Kidney (tissue), 14 donors: ENCODE data around the gene HAND2. TPM values are rescaled to one million over a fixed set of nuclear protein-coding genes. Genes with fewer than 3 reads are reported as not detected.

Experiments
- DNase-seq, 5 donors: peaks; one replicate each; pipeline ENCODE4 v3.0.0-alpha.2; 2013 to 2020
- FAIRE-seq: peaks from 2 replicates; lab custom pipeline; 2012; peaks lifted over from hg19 to GRCh38; lab: Jason Lieb, UNC
- H3K27ac ChIP-seq, 2 donors: one replicate each; pipeline ENCODE4 v1.7.0; 2013; ENCODE audit warnings: low read depth in 2 of 2, low read length in 2 of 2, inconsistent platforms in 1 of 2
- H3K27me3 ChIP-seq: one replicate; pipeline ENCODE4 v1.7.1; 2013; ENCODE audit warnings: low read length, inconsistent platforms; ENCODE audit not compliant: control insufficient read depth, insufficient read depth
- H3K36me3 ChIP-seq, 3 donors: one replicate each; pipeline versions ENCODE4 v1.7.0 to v1.7.1; 2013; ENCODE audit warnings: low read length in 3 of 3, control low read depth in 1 of 3, inconsistent platforms in 1 of 3; ENCODE audit not compliant: insufficient read depth in 3 of 3, control insufficient read depth in 2 of 3
- H3K4me1 ChIP-seq, 3 donors: one replicate each; pipeline versions ENCODE4 v1.7.0 to v1.7.1; 2013; ENCODE audit warnings: low read length in 3 of 3, inconsistent platforms in 1 of 3, low read depth in 1 of 3; ENCODE audit not compliant: control insufficient read depth in 2 of 3, insufficient read depth in 2 of 3
- H3K4me3 ChIP-seq, 3 donors: one replicate each; pipeline versions ENCODE4 v1.7.0 to v1.8.1; 2013; ENCODE audit warnings: low read length in 3 of 3, control low read depth in 1 of 3, inconsistent platforms in 1 of 3
- H3K9ac ChIP-seq, 3 donors: one replicate each; pipeline versions ENCODE4 v1.7.0 to v1.7.1; 2013; ENCODE audit warnings: low read length in 3 of 3, control low read depth in 1 of 3, inconsistent platforms in 1 of 3
- H3K9me3 ChIP-seq, 3 donors: one replicate each; pipeline versions ENCODE4 v1.7.0 to v1.7.1; 2013; ENCODE audit warnings: low read length in 3 of 3, control low read depth in 1 of 3, inconsistent platforms in 1 of 3; ENCODE audit not compliant: control insufficient read depth in 2 of 3, insufficient read depth in 1 of 3
- intact Hi-C: fragments of 100-400 bp; cut with DNase I; formaldehyde crosslinking; loops from one replicate; pipeline ENCODE4 v1.11.1; 2022
- polyA plus RNA-seq: library from polyadenylated mRNA; stranded (reverse); fragments of 350-450 nt; fragmentation: Illumina TruSeq; extraction: RNeasy Lipid Tissue Mini Kit (QIAGEN cat#74804); gene quantifications from one replicate; pipeline ENCODE4 v1.2.3, GENCODE V29; 2014; ENCODE audit warnings: low read depth, low replicate concordance; ENCODE audit not compliant: insufficient read depth
- total RNA-seq: library from RNA; stranded (reverse); fragmentation: NEBNext Ultra II Directional; extraction: Animal tissue kit (Norgen Biotek cat#: 25700); gene quantifications from one replicate; pipeline ENCODE4 v1.2.1, GENCODE V29; 2021
- TF ChIP-seq, protein P1 (sequence below): IDR thresholded peaks from 3 replicates; pipeline ENCODE4 v1.5.1; 2012; ENCODE audit warnings: mild to moderate bottlenecking, moderate library complexity, borderline replicate concordance; ENCODE audit not compliant: insufficient read depth; ENCODE audit errors: extremely low read depth
- donor health status: control.
- donor health status: control.
- donor health status: control.
- donor health status: control.
- donor health status: control.
- donor health status: DM: yes; HTN: yes; CAD: no.
- donor health status: Normal renal cell carcinoma (clear cell type).

Gene HAND2
- total and polyA plus RNA-seq, 2 donors from 2014 or later: 0.31 TPM; not detected in 1

- intact Hi-C loops: no loop called here
- H3K4me3 ChIP-seq: peak overlapping the region in 1 of 3 donors; percentile 31
These were observed 8.4 kb downstream of the HAND2 start for GRCh38 chr4:173521467-173522159.

DNA sequence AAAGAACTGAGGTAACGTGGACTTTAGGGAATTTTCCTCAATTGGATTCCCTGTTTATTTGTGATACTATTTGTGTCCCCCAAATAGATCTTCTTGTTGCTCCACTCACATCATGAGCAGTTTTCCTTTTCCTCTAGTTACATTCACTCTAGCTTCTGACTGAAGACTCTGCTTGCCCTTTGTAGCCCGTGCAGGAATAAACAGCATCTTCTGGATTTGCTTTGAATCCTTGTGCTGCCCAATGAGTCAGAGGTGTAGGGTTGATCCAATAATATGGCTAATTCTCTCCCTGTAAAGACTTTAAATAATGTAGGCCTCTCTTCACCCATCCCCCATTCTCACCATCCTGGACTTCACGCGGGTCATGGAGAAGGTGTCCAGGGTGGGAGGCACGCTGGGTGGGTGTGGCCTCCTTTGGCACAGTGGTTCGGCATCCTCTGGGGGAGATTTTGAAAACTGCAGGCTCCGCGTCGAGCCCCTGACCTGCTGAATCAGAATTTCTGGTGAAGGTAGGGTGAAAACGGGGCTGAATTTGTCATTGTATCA is 9.0 kb downstream of the HAND2 start:
- Histone ChIP-seq H3K4me1 (peaks cover 0 to 11% (median 0%) of the 10 kb centered on the region in 3 donors), H3K27me3 (peaks cover 91% of the 10 kb centered on the region), H3K4me3 (no peak overlapping the region), H3K36me3 (no peaks in the 10 kb centered on the region), H3K9ac (no peak overlapping the region), H3K9me3 (peaks cover 0 to 3% (median 0%) of the 10 kb centered on the region in 3 donors), H3K27ac (no peak overlapping the region)
- DNase-seq: peak in 2 of 5 donors; percentile 5 to 55
- intact Hi-C loops: no loop called here
- TF ChIP-seq, protein P1, sequence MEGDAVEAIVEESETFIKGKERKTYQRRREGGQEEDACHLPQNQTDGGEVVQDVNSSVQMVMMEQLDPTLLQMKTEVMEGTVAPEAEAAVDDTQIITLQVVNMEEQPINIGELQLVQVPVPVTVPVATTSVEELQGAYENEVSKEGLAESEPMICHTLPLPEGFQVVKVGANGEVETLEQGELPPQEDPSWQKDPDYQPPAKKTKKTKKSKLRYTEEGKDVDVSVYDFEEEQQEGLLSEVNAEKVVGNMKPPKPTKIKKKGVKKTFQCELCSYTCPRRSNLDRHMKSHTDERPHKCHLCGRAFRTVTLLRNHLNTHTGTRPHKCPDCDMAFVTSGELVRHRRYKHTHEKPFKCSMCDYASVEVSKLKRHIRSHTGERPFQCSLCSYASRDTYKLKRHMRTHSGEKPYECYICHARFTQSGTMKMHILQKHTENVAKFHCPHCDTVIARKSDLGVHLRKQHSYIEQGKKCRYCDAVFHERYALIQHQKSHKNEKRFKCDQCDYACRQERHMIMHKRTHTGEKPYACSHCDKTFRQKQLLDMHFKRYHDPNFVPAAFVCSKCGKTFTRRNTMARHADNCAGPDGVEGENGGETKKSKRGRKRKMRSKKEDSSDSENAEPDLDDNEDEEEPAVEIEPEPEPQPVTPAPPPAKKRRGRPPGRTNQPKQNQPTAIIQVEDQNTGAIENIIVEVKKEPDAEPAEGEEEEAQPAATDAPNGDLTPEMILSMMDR: no peak
- FAIRE-seq: no peak

More at GRCh38 chr4:173521467-173522159, 8.4 kb downstream of the HAND2 start:
- FAIRE-seq (no peak), DNase-seq (peak in 1 of 5 donors; percentile 61)
- H3K9ac ChIP-seq: no peak overlapping the region
- peaks cover 0 to 3% (median 0%) of the 10 kb centered on the region in 3 donors for H3K9me3 ChIP-seq
- peaks cover 0 to 11% (median 0%) of the 10 kb centered on the region in 3 donors for H3K4me1 ChIP-seq
- H3K27ac ChIP-seq: no peak overlapping the region
- TF ChIP-seq, protein P1: no peak
- no peaks in the 10 kb centered on the region for H3K36me3 ChIP-seq
- peaks cover 90% of the 10 kb centered on the region for H3K27me3 ChIP-seq

DNA sequence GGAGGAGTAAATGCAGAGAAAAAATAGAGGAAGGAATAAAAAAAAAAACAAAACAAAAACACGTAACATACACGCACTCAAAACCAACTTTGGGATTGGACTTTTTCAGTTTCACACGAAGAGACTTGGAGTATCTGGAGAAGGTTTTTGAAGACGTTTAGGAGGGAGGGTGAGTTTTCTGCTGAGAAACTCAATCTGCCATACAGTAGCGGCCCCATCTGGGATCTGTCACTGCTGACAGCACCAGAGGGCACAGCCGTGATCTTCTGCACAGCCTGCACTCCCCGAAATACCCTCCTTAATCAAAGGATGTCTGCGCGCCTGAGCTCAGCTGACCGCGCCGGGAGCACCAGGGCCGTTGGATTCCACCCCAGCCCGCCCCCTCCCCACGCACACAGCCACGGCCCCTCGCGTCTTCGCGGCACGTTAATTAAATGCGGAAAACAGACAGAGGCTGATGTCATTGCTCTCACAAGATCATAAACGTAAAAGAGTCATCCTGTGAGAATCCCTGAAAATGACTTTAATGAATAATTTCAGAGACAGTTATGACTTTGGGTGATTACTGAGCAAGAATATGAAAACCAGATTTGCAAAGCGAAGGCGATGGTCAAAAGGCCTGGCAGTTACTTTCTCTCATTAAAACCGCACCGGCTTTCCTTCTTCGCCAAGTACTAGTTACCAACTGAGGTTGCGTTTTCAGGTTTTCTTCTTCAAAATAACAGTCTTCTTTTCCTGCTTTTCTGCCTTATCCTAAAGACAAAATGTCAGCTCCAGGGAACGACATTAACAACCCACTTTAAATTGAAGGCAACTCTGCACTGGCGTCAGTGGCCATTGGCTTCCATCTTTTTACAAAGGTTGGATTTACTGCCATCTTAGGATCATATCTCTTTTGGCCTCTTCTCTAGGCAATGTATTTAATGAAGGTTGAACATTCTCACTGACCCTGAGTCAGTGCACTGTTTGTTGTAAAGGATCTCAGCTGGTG is 10.6 kb downstream of the HAND2 start:
- Histone ChIP-seq H3K9ac (no peak overlapping the region), H3K36me3 (no peaks in the 10 kb centered on the region), H3K4me3 (no peak overlapping the region), H3K4me1 (peaks cover 0 to 11% (median 0%) of the 10 kb centered on the region in 3 donors), H3K27ac (no peak overlapping the region), H3K9me3 (peaks cover 0 to 3% (median 0%) of the 10 kb centered on the region in 3 donors), H3K27me3 (peaks cover 92% of the 10 kb centered on the region)
- TF ChIP-seq, protein P1: no peak
- DNase-seq (peak in 4 of 5 donors; percentile 63 to 85 (median 72)), FAIRE-seq (no peak)
- intact Hi-C loops: no loop called here
